Fibroblast of lung (primary cell): ENCODE measurements around the gene ZNF280B. TPM values are rescaled to one million over a fixed set of nuclear protein-coding genes. Genes with fewer than 3 reads are reported as not detected.
"Not testable (repeated sequence)": the region's sequence is repeated elsewhere in the genome, so short reads cannot be mapped to it uniquely, and the experiment has no call there.

Experiments used
- DNase-seq, 2 donors: peaks; one replicate each; pipeline versions ENCODE4 v3.0.0 to v3.0.0-alpha.2; 2010; ENCODE audit warnings: low read depth in 2 of 2
- H2AFZ ChIP-seq: 2 replicates; pipeline ENCODE4 v1.5.1; 2012; ENCODE audit warnings: low read length, control low read depth, inconsistent platforms
- H3K27ac ChIP-seq: 2 replicates; pipeline ENCODE4 v1.5.1; 2011; ENCODE audit warnings: low read length, control low read depth; ENCODE audit not compliant: insufficient read depth
- H3K27me3 ChIP-seq: 2 replicates; pipeline ENCODE4 v1.5.1; 2011; ENCODE audit warnings: mild to moderate bottlenecking, low read length; ENCODE audit not compliant: control insufficient read depth, insufficient read depth
- H3K36me3 ChIP-seq: 2 replicates; pipeline ENCODE4 v1.5.1; 2011; ENCODE audit warnings: low read length; ENCODE audit not compliant: control insufficient read depth, insufficient read depth
- H3K4me1 ChIP-seq: 2 replicates; pipeline ENCODE4 v1.5.1; 2011; ENCODE audit warnings: low read length; ENCODE audit not compliant: control insufficient read depth, insufficient read depth; ENCODE audit errors: extremely low read depth
- H3K4me2 ChIP-seq: 2 replicates; pipeline ENCODE4 v1.5.1; 2011; ENCODE audit warnings: low read length, control low read depth; ENCODE audit not compliant: insufficient read depth; ENCODE audit errors: extremely low read depth
- H3K4me3 ChIP-seq, 4 experiments: fragments of 200-600 bp in 1 of 4; sonication (generic) in 1 of 4; replicated peaks in 1 of 4; 2 replicates each; pipeline ENCODE4 v1.5.1; 2011 to 2016; ENCODE audit warnings: low read length in 4 of 4, low read depth in 3 of 4, mild to moderate bottlenecking in 3 of 4, control low read depth in 2 of 4, inconsistent platforms in 1 of 4, mixed read lengths in 1 of 4; ENCODE audit not compliant: insufficient read depth in 1 of 4; ENCODE audit errors: control extremely low read depth in 1 of 4
- H3K79me2 ChIP-seq: 2 replicates; pipeline ENCODE4 v1.5.1; 2012; ENCODE audit warnings: mild to moderate bottlenecking, low read length, inconsistent platforms; ENCODE audit not compliant: control insufficient read depth, insufficient read depth
- H3K9ac ChIP-seq: 2 replicates; pipeline ENCODE4 v1.5.1; 2011; ENCODE audit warnings: mild to moderate bottlenecking, low read length, control low read depth; ENCODE audit not compliant: insufficient read depth
- H3K9me3 ChIP-seq: 2 replicates; pipeline ENCODE4 v1.5.1; 2012; ENCODE audit warnings: low read depth, low read length; ENCODE audit not compliant: control insufficient read depth, insufficient read depth
- H4K20me1 ChIP-seq: 2 replicates; pipeline ENCODE4 v1.5.1; 2011; ENCODE audit warnings: low read length; ENCODE audit not compliant: control insufficient read depth, insufficient read depth; ENCODE audit errors: extremely low read depth
- CTCF ChIP-seq, 2 donors: IDR thresholded peaks in 1 of 2; conservative IDR thresholded peaks in 1 of 2; 1 replicate in 1 of 2; 2 replicates in 1 of 2; pipeline ENCODE4 v1.5.1; 2011 to 2012; ENCODE audit warnings: low read length in 2 of 2, control low read depth in 1 of 2, inconsistent platforms in 1 of 2, low read depth in 1 of 2, mild to moderate bottlenecking in 1 of 2
- EZH2 ChIP-seq: IDR thresholded peaks from 2 replicates; pipeline ENCODE4 v1.5.1; 2012; ENCODE audit warnings: low read length, control low read depth, mild to moderate bottlenecking; ENCODE audit errors: missing control alignments
- polyA plus RNA-seq, 2 donors: library from polyadenylated mRNA; depleted of rRNA in 1 of 2; stranded (reverse) in 1 of 2; unstranded in 1 of 2; fragments of >200 nt; gene quantifications; 2 replicates each; pipeline ENCODE4 v1.2.1, GENCODE V29; 2011 to 2012; ENCODE audit warnings: missing spikeins in 1 of 2
- total RNA-seq: library from RNA; depleted of rRNA; stranded (reverse); fragments of >200 nt; gene quantifications from 2 replicates; pipeline ENCODE4 v1.2.1, GENCODE V29; 2014

The ZNF280B gene
- total and polyA plus RNA-seq, 2 donors (not counting 1 experiment from before 2014, with no cell fraction given), result 0.33 to 0.81 TPM

DNA sequence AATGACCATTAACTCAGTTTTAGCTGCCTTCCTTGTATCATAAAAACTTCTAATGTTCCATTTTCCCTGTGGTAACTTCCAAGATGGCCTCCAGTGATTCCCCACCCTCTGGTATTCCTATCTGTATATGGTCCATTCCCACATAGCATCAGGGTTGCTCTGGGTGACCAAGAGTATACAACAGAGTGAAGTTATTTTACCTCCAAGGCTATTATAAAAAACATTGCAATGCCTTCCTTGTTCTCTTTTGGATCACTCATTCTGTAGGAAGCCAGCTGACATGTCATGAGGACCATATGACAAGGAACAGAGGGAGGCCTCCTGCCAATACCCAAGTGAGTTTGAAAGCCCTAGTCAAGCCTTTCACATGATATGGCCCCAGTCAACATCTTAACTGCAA is 30.1 kb downstream of the ZNF280B start:
- Histone ChIP-seq H3K36me3 (no peaks in the 10 kb centered on the region), H2AFZ (no peak overlapping the region), H3K4me3 (no peak overlapping the region), H4K20me1 (no peaks in the 10 kb centered on the region), H3K79me2 (no peaks in the 10 kb centered on the region), H3K4me2 (no peak overlapping the region), H3K27me3 (no peaks in the 10 kb centered on the region), H3K9ac (no peak overlapping the region), H3K4me1 (no peaks in the 10 kb centered on the region), H3K27ac (no peak overlapping the region), H3K9me3 (no peaks in the 10 kb centered on the region)
- DNase-seq, result no peak
- no peak for TF ChIP-seq CTCF (conservative IDR thresholded peaks at IDR 0.05 in 1 of 2, IDR thresholded peaks at IDR 0.05 in 1 of 2; ENCODE audit: low read depth in 1 of 2, low read length in 2 of 2)
- no peak for TF ChIP-seq EZH2

- no peak for TF ChIP-seq CTCF (conservative IDR thresholded peaks at IDR 0.05 in 1 of 2, IDR thresholded peaks at IDR 0.05 in 1 of 2; ENCODE audit: low read depth in 1 of 2, low read length in 2 of 2)
- no peak for TF ChIP-seq EZH2
- Histone ChIP-seq H3K9me3 (no peaks in the 10 kb centered on the region), H3K27me3 (no peaks in the 10 kb centered on the region), H3K79me2 (no peaks in the 10 kb centered on the region), H3K4me2 (no peak overlapping the region), H4K20me1 (no peaks in the 10 kb centered on the region), H3K4me3 (no peak overlapping the region), H3K36me3 (no peaks in the 10 kb centered on the region), H3K9ac (no peak overlapping the region), H3K27ac (no peak overlapping the region), H2AFZ (no peak overlapping the region), H3K4me1 (no peaks in the 10 kb centered on the region)
- DNase-seq, result no peak
Observed at GRCh38 chr22:22474733-22475132, 33.8 kb downstream of the ZNF280B start.

- not testable (repeated sequence) for H2AFZ ChIP-seq, H3K4me2 ChIP-seq, H3K4me1 ChIP-seq, H3K79me2 ChIP-seq, H3K9ac ChIP-seq, H3K4me3 ChIP-seq, H3K36me3 ChIP-seq, H3K27ac ChIP-seq, H4K20me1 ChIP-seq, H3K27me3 ChIP-seq, H3K9me3 ChIP-seq, DNase-seq
Observed at GRCh38 chr22:22471104-22471503, 37.4 kb downstream of the ZNF280B start.
